IMR-90 (cell line): ENCODE measurements around the gene STUM. TPM values are rescaled to one million over a fixed set of nuclear protein-coding genes. Genes with fewer than 3 reads are reported as not detected.
A peak's percentile ranks its signal among the peaks of the same experiment; 100 is the strongest.

Experiments used
- ATAC-seq: fragments of 200-7000 bp; cut with Tn5 transposase; 2 replicates; pipeline ENCODE4 v1.9.1; 2020; ENCODE audit warnings: low read depth, mild to moderate bottlenecking, moderate library complexity
- BruUV-seq: library from RNA; stranded (reverse); fragments of 400-500 nt; replicated peaks from 2 replicates; lab custom pipeline; 2021; lab: Mats Ljungman, UMichigan
- CTCF ChIA-PET: fragments of 300-600 bp; formaldehyde crosslinking; extraction: SDS; loops from one replicate; lab custom pipeline; 2021; ENCODE audit warnings: antibody characterized with exemption; lab: Yijun Ruan, JAX
- POLR2A ChIA-PET: fragments of 300-600 bp; sonication (Branson Sonifier 250); formaldehyde crosslinking; loops from one replicate; lab custom pipeline; 2022; ENCODE audit warnings: antibody characterized with exemption; ENCODE audit not compliant: unreplicated experiment; lab: Charles Lee
- DNase-seq: peaks from one replicate; pipeline ENCODE4 v3.0.0; 2013
- H2AFZ ChIP-seq: replicated peaks from 2 replicates; pipeline ENCODE3; 2013; ENCODE audit warnings: low read length, mild to moderate bottlenecking; ENCODE audit not compliant: poor library complexity
- H2AK5ac ChIP-seq: 2 replicates; pipeline ENCODE4 v1.6.1; 2013; ENCODE audit warnings: low read depth, low read length, inconsistent platforms
- H2AK9ac ChIP-seq: replicated peaks from 2 replicates; pipeline ENCODE3; 2013; ENCODE audit warnings: mild to moderate bottlenecking, low read depth, low read length, moderate library complexity; ENCODE audit not compliant: poor library complexity
- H2BK120ac ChIP-seq: 2 replicates; pipeline ENCODE4 v1.6.1; 2013; ENCODE audit warnings: low read depth, low read length, inconsistent platforms
- H2BK15ac ChIP-seq: 3 replicates; pipeline ENCODE4 v1.6.1; 2013; ENCODE audit warnings: low read depth, low read length, inconsistent platforms
- H2BK20ac ChIP-seq: 2 replicates; pipeline ENCODE4 v1.6.1; 2013; ENCODE audit warnings: low read depth, mild to moderate bottlenecking, inconsistent platforms, low read length, moderate library complexity
- H2BK5ac ChIP-seq: 2 replicates; pipeline ENCODE4 v1.6.1; 2013; ENCODE audit warnings: mild to moderate bottlenecking, low read depth, low read length, inconsistent platforms; ENCODE audit not compliant: poor library complexity, severe bottlenecking
- H3K14ac ChIP-seq: replicated peaks from 2 replicates; pipeline ENCODE4 v1.6.1; 2013; ENCODE audit warnings: low read depth, low read length, inconsistent platforms
- H3K18ac ChIP-seq: 2 replicates; pipeline ENCODE4 v1.6.1; 2013; ENCODE audit warnings: low read depth, low read length, control low read depth
- H3K23ac ChIP-seq: 2 replicates; pipeline ENCODE4 v1.6.1; 2013; ENCODE audit warnings: low read depth, low read length, inconsistent platforms
- H3K27ac ChIP-seq: 2 replicates; pipeline ENCODE4 v1.5.1; 2013; ENCODE audit warnings: mild to moderate bottlenecking, control low read depth, low read length; ENCODE audit not compliant: insufficient read depth
- H3K27me3 ChIP-seq: 2 replicates; pipeline ENCODE4 v1.6.1; 2013; ENCODE audit warnings: low read length; ENCODE audit not compliant: control insufficient read depth, insufficient read depth
- H3K36me3 ChIP-seq: 2 replicates; pipeline ENCODE4 v1.6.1; 2013; ENCODE audit warnings: low read length, mixed read lengths; ENCODE audit not compliant: control insufficient read depth, insufficient read depth
- H3K4ac ChIP-seq: 2 replicates; pipeline ENCODE4 v1.6.1; 2013; ENCODE audit warnings: low read depth, low read length, inconsistent platforms
- H3K4me1 ChIP-seq: 2 replicates; pipeline ENCODE4 v1.6.1; 2013; ENCODE audit warnings: low read length, mixed read lengths; ENCODE audit not compliant: control insufficient read depth, insufficient read depth
- H3K4me2 ChIP-seq: 2 replicates; pipeline ENCODE4 v1.6.1; 2013; ENCODE audit warnings: low read depth, mild to moderate bottlenecking, control low read depth, low read length, moderate library complexity
- H3K4me3 ChIP-seq: 2 replicates; pipeline ENCODE4 v1.5.1; 2013; ENCODE audit warnings: low read depth, mild to moderate bottlenecking, control low read depth, low read length, moderate library complexity; ENCODE audit not compliant: insufficient read depth
- H3K56ac ChIP-seq: 2 replicates; pipeline ENCODE4 v1.6.1; 2013; ENCODE audit warnings: low read length, inconsistent platforms; ENCODE audit not compliant: insufficient read depth; ENCODE audit errors: extremely low read depth
- H3K79me1 ChIP-seq, 2 experiments: 2 replicates each; pipeline ENCODE4 v1.6.1; 2013; ENCODE audit warnings: low read length in 2 of 2, inconsistent platforms in 1 of 2, low read depth in 1 of 2
- H3K9ac ChIP-seq: 2 replicates; pipeline ENCODE4 v1.6.1; 2013; ENCODE audit warnings: low read depth, low read length, control low read depth
- H3K9me1 ChIP-seq: 2 replicates; pipeline ENCODE4 v1.6.1; 2013; ENCODE audit warnings: low read length, inconsistent platforms; ENCODE audit not compliant: insufficient read depth
- H3K9me3 ChIP-seq: 2 replicates; pipeline ENCODE4 v1.6.1; 2013; ENCODE audit warnings: low read length; ENCODE audit not compliant: control insufficient read depth, insufficient read depth
- H4K20me1 ChIP-seq: 2 replicates; pipeline ENCODE4 v1.6.1; 2013; ENCODE audit warnings: low read length, inconsistent platforms; ENCODE audit not compliant: insufficient read depth
- H4K5ac ChIP-seq: 2 replicates; pipeline ENCODE4 v1.6.1; 2013; ENCODE audit warnings: mild to moderate bottlenecking, low read depth, low read length, control low read depth
- H4K8ac ChIP-seq, 2 experiments: 2 replicates each; pipeline ENCODE4 v1.6.1; 2013; ENCODE audit warnings: low read depth in 2 of 2, low read length in 2 of 2, control low read depth in 1 of 2, inconsistent platforms in 1 of 2
- H4K91ac ChIP-seq: 2 replicates; pipeline ENCODE4 v1.6.1; 2013; ENCODE audit warnings: low read depth, low read length, inconsistent platforms; ENCODE audit not compliant: insufficient read depth
- BHLHE40 ChIP-seq: fragments of 150-350 bp; IDR thresholded peaks from 2 replicates; pipeline ENCODE4 v1.6.1; 2016; ENCODE audit warnings: mild to moderate bottlenecking, low read depth, low read length
- CEBPB ChIP-seq: IDR thresholded peaks from 2 replicates; pipeline ENCODE4 v1.6.1; 2012; ENCODE audit warnings: low read depth, low read length, improper control_type of control experiment
- CHD1 ChIP-seq: IDR thresholded peaks from 2 replicates; pipeline ENCODE4 v1.6.1; 2012; ENCODE audit warnings: low read depth, low read length, improper control_type of control experiment
- FOS ChIP-seq: fragments of 150-350 bp; IDR thresholded peaks from 2 replicates; pipeline ENCODE4 v1.6.1; 2016; ENCODE audit warnings: low read depth, low read length
- MAFK ChIP-seq: IDR thresholded peaks from 2 replicates; pipeline ENCODE4 v1.6.1; 2012; ENCODE audit warnings: low read depth, low read length, improper control_type of control experiment
- MAZ ChIP-seq: IDR thresholded peaks from 2 replicates; pipeline ENCODE4 v1.6.1; 2012; ENCODE audit warnings: low read depth, mild to moderate bottlenecking, low read length, improper control_type of control experiment, moderate library complexity, borderline replicate concordance
- NFE2L2 ChIP-seq: fragments of 150-350 bp; IDR thresholded peaks from 2 replicates; pipeline ENCODE4 v1.6.1; 2016; ENCODE audit warnings: low read depth, mild to moderate bottlenecking, low read length
- POLR2A ChIP-seq: IDR thresholded peaks from 2 replicates; pipeline ENCODE4 v1.6.1; 2012; ENCODE audit warnings: mild to moderate bottlenecking, low read depth, low read length
- RFX5 ChIP-seq: IDR thresholded peaks from 2 replicates; pipeline ENCODE4 v1.8.0; 2012; ENCODE audit warnings: low read depth, mild to moderate bottlenecking, low read length, moderate library complexity
- SMC3 ChIP-seq: fragments of 150-350 bp; IDR thresholded peaks from 2 replicates; pipeline ENCODE4 v1.6.1; 2016; ENCODE audit warnings: low read depth, mild to moderate bottlenecking, antibody characterized with exemption, low read length, moderate library complexity
- USF2 ChIP-seq: fragments of 150-350 bp; IDR thresholded peaks from 2 replicates; pipeline ENCODE4 v1.6.1; 2017; ENCODE audit warnings: mild to moderate bottlenecking, antibody characterized with exemption, low read length, low read depth
- WGBS, 2 experiments: methylation state at CpG; one replicate each; pipeline versions ENCODE4 v1.1.5 to v1.1.7; 2013; ENCODE audit warnings: missing lambda C conversion rate in 2 of 2; ENCODE audit not compliant: insufficient read length in 1 of 2; ENCODE audit errors: extremely low coverage in 2 of 2; 5-methylcytosine and 5-hydroxymethylcytosine counted together
- dilution Hi-C: fragments of 300-500 bp; cut with HindIII; formaldehyde crosslinking; loops from one replicate; pipeline ENCODE4 v1.14.3; 2018; ENCODE audit warnings: low sequenced_read_pairs; ENCODE audit not compliant: unreplicated experiment
- in situ Hi-C: fragments of 300-500 bp; cut with MboI; formaldehyde crosslinking; loops from 3 replicates; pipeline ENCODE4 v1.14.3; 2019; ENCODE audit warnings: low sequenced_read_pairs, inconsistent platforms, mixed read lengths
- intact Hi-C: fragments of 100-400 bp; cut with micrococcal nuclease; formaldehyde crosslinking; loops from 2 replicates; pipeline ENCODE4 v1.10.0; 2022
- polyA plus RNA-seq, 3 experiments: library from polyadenylated mRNA; depleted of rRNA; stranded (reverse); fragments of >200 nt; gene quantifications; 2 replicates each; pipeline ENCODE4 v1.2.3, GENCODE V29; 2012; ENCODE audit warnings: low replicate concordance in 1 of 3
- total RNA-seq: library from RNA; depleted of rRNA; stranded (reverse); fragments of >200 nt; gene quantifications from 2 replicates; pipeline ENCODE4 v1.2.3, GENCODE V29; 2012
- TF ChIP-seq, protein P1 (sequence below): fragments of 150-350 bp; IDR thresholded peaks from 2 replicates; pipeline ENCODE4 v1.6.1; 2016; ENCODE audit warnings: low read depth, mild to moderate bottlenecking, low read length, moderate library complexity, borderline replicate concordance
- TF ChIP-seq, protein P2 (sequence below): conservative IDR thresholded peaks from 2 replicates; pipeline ENCODE4 v1.5.1; 2012; ENCODE audit warnings: mild to moderate bottlenecking, low read depth, low read length, improper control_type of control experiment

The STUM gene
- total and polyA plus RNA-seq, 2 of the 4 experiments (the other 2 are of a cell fraction) = not detected

GRCh38 chr1:226600254-226600653 lies 51.7 kb downstream of the STUM start:
- WGBS, 2 experiments = 63% methylated on average over 4 of the region's 4 CpGs; no CpG with 5 or more reads in 1 of the 2 experiments
- Histone ChIP-seq H4K5ac (no peak overlapping the region), H3K4ac (no peak overlapping the region), H3K4me2 (no peak overlapping the region), H3K27me3 (peaks cover 7% of the 10 kb centered on the region; the same call in 1 of the 2 replicates), H3K14ac (no peak overlapping the region), H2BK120ac (no peak overlapping the region), H2AK5ac (no peak overlapping the region), H2AK9ac (no peak overlapping the region), H2AFZ (peak overlapping the region; percentile 7), H3K4me1 (peaks cover 4% of the 10 kb centered on the region; the same call in 1 of the 2 replicates), H4K8ac (no peak overlapping the region), H3K23ac (no peak overlapping the region), H3K9ac (no peak overlapping the region), H3K36me3 (no peaks in the 10 kb centered on the region), H2BK15ac (no peak overlapping the region), H3K18ac (no peak overlapping the region), H3K9me1 (no peaks in the 10 kb centered on the region), H3K4me3 (no peak overlapping the region), H2BK20ac (no peak overlapping the region), H3K9me3 (no peaks in the 10 kb centered on the region), H4K20me1 (no peaks in the 10 kb centered on the region), H3K27ac (no peak overlapping the region), H3K56ac (no peak overlapping the region), H4K91ac (no peak overlapping the region), H2BK5ac (no peak overlapping the region), H3K79me1 (no peaks in the 10 kb centered on the region)
- ChIA-PET POLR2A (no interaction called here), CTCF (no interaction called here)
- intact Hi-C loops (no loop called here), in situ Hi-C loops (no loop called here), dilution Hi-C loops (no loop called here)
- DNase-seq (no peak), ATAC-seq (no peak)
- TF ChIP-seq MAFK = no peak
- TF ChIP-seq BHLHE40 = no peak
- TF ChIP-seq CHD1 = no peak
- TF ChIP-seq POLR2A = no peak
- TF ChIP-seq, protein P1, sequence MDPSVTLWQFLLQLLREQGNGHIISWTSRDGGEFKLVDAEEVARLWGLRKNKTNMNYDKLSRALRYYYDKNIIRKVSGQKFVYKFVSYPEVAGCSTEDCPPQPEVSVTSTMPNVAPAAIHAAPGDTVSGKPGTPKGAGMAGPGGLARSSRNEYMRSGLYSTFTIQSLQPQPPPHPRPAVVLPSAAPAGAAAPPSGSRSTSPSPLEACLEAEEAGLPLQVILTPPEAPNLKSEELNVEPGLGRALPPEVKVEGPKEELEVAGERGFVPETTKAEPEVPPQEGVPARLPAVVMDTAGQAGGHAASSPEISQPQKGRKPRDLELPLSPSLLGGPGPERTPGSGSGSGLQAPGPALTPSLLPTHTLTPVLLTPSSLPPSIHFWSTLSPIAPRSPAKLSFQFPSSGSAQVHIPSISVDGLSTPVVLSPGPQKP = no peak
- TF ChIP-seq NFE2L2 = no peak
- TF ChIP-seq CEBPB = no peak
- TF ChIP-seq SMC3 = no peak
- TF ChIP-seq, protein P2, sequence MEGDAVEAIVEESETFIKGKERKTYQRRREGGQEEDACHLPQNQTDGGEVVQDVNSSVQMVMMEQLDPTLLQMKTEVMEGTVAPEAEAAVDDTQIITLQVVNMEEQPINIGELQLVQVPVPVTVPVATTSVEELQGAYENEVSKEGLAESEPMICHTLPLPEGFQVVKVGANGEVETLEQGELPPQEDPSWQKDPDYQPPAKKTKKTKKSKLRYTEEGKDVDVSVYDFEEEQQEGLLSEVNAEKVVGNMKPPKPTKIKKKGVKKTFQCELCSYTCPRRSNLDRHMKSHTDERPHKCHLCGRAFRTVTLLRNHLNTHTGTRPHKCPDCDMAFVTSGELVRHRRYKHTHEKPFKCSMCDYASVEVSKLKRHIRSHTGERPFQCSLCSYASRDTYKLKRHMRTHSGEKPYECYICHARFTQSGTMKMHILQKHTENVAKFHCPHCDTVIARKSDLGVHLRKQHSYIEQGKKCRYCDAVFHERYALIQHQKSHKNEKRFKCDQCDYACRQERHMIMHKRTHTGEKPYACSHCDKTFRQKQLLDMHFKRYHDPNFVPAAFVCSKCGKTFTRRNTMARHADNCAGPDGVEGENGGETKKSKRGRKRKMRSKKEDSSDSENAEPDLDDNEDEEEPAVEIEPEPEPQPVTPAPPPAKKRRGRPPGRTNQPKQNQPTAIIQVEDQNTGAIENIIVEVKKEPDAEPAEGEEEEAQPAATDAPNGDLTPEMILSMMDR = no peak
- no peak for TF ChIP-seq FOS
- no peak for TF ChIP-seq MAZ
- TF ChIP-seq USF2 = no peak
- no peak for TF ChIP-seq RFX5
- BruUV-seq = no TSS peak
